Activated CD4-positive, alpha-beta T cell treated with anti-CD3 and anti-CD28 coated beads, Interleukin-2, amount 10 ng/mL, durations not matched to agents 24 days and 14 days (primary cell): ENCODE results near the gene SLC18A3. TPM values are rescaled to one million over a fixed set of nuclear protein-coding genes. Genes with fewer than 3 reads are reported as not detected.

Experiments
- DNase-seq: peaks from one replicate; pipeline ENCODE4 v3.0.0; 2022
- H3K27ac Mint-ChIP-seq: one replicate; pipeline ENCODE4 v1.8.0; 2022; ENCODE audit warnings: mild to moderate bottlenecking, mixed read lengths
- H3K27me3 Mint-ChIP-seq: one replicate; pipeline ENCODE4 v1.8.0; 2022; ENCODE audit warnings: mixed read lengths
- H3K36me3 Mint-ChIP-seq: one replicate; pipeline ENCODE4 v1.8.0; 2022; ENCODE audit warnings: low read depth, mild to moderate bottlenecking, mixed read lengths
- H3K4me1 Mint-ChIP-seq: one replicate; pipeline ENCODE4 v1.8.0; 2021; ENCODE audit warnings: mixed read lengths
- H3K4me3 Mint-ChIP-seq: one replicate; pipeline ENCODE4 v1.8.0; 2022; ENCODE audit warnings: mild to moderate bottlenecking, moderate library complexity, mixed read lengths
- H3K9me3 Mint-ChIP-seq: one replicate; pipeline ENCODE4 v1.8.0; 2021; ENCODE audit warnings: mixed read lengths
- intact Hi-C: fragments of 100-400 bp; cut with micrococcal nuclease; formaldehyde crosslinking; loops from one replicate; pipeline ENCODE4 v1.15.1; 2023
- total RNA-seq: library from RNA; stranded (reverse); gene quantifications from 2 replicates; pipeline ENCODE4 v1.2.3, GENCODE V29; 2022

SLC18A3 gene
- total RNA-seq, 1 donor from 2014 or later = not detected

DNA sequence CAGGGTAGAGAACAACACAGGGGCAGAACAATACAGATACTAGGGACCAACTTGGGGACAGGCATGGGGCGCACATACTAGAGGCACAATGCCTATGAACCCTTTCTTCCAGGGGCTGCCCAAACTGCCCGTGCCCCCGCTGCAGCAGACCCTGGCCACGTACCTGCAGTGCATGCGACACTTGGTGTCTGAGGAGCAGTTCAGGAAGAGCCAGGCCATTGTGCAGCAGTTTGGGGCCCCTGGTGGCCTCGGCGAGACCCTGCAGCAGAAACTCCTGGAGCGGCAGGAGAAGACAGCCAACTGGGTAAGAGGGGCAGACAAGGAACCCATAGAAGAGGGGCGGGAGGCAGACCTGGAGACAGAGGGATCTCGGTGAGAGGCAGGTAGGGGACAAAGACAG is 9.5 kb downstream of the SLC18A3 start:
- Mint-ChIP-seq H3K27me3 (peaks cover 25% of the 10 kb centered on the region), H3K36me3 (no peaks in the 10 kb centered on the region), H3K27ac (no peak overlapping the region), H3K9me3 (no peaks in the 10 kb centered on the region), H3K4me1 (no peaks in the 10 kb centered on the region), H3K4me3 (no peak overlapping the region)
- no peak for DNase-seq
- intact Hi-C loops = loop anchor here (10.0 kb wide), 1 partner anchor 1375 kb away; no protein-coding TSS in a partner anchor

DNA sequence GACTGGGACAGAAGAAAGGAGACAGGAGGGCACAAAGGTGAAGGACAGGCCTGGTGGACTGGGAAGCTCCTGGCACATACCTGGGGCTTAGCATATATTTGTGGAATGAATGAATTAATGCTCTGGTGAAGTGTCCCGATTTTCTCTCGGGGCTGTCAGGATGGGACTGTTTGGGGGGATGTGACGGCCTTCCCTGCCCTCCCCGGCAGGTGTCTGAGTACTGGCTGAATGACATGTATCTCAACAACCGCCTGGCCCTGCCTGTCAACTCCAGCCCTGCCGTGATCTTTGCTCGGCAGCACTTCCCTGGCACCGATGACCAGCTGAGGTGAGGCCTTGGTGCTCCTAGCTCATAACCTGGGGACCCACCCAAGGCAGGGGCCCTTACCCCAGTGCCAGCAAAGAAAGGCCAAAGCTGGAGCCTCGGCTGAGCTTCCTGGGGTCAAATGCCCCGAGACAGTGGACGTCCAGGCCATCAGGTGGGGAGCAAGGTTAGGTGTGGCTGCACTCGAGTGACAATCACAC is 10.2 kb downstream of the SLC18A3 start:
- H3K36me3 Mint-ChIP-seq = no peaks in the 10 kb centered on the region
- DNase-seq = no peak
- no peaks in the 10 kb centered on the region for H3K4me1 Mint-ChIP-seq
- no peaks in the 10 kb centered on the region for H3K9me3 Mint-ChIP-seq
- H3K27ac Mint-ChIP-seq = no peak overlapping the region
- intact Hi-C loops = no loop called here
- peaks cover 19% of the 10 kb centered on the region for H3K27me3 Mint-ChIP-seq
- no peak overlapping the region for H3K4me3 Mint-ChIP-seq

GRCh38 chr10:49620841-49621378 is 10.8 kb downstream of the SLC18A3 start:
- Mint-ChIP-seq H3K27me3 (peaks cover 13% of the 10 kb centered on the region), H3K4me3 (no peak overlapping the region), H3K9me3 (no peaks in the 10 kb centered on the region), H3K4me1 (no peaks in the 10 kb centered on the region), H3K27ac (no peak overlapping the region), H3K36me3 (no peaks in the 10 kb centered on the region)
- intact Hi-C loops = no loop called here
- DNase-seq = no peak

DNA sequence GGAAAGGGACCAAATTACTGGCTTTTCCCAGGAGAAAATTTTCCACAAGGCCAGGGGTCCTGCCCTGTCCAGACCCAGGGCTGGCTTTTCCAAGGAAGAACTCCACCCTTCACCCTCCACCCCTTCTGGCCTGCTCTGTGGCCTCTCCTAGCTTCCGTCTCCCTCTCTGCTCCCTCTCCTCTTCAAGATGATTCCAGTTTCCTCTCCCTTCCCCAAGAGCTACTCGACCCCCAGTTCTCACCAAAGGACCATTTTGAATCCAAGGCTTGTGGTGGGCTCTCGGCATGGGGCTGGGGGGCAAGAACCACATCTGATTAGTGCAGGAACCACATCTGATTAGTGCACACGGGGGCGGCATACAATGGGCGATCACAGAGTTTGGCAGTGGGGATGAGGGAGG is 11.5 kb downstream of the SLC18A3 start:
- no peaks in the 10 kb centered on the region for H3K36me3 Mint-ChIP-seq
- DNase-seq = no peak
- H3K27me3 Mint-ChIP-seq = peaks cover 12% of the 10 kb centered on the region
- H3K4me3 Mint-ChIP-seq = no peak overlapping the region
- H3K4me1 Mint-ChIP-seq = no peaks in the 10 kb centered on the region
- H3K9me3 Mint-ChIP-seq = no peaks in the 10 kb centered on the region
- intact Hi-C loops = no loop called here
- no peak overlapping the region for H3K27ac Mint-ChIP-seq

GRCh38 chr10:49622426-49623425 is 12.6 kb downstream of the SLC18A3 start:
- peaks cover 12% of the 10 kb centered on the region for H3K27me3 Mint-ChIP-seq
- no peaks in the 10 kb centered on the region for H3K9me3 Mint-ChIP-seq
- H3K36me3 Mint-ChIP-seq = no peaks in the 10 kb centered on the region
- no peak overlapping the region for H3K27ac Mint-ChIP-seq
- DNase-seq = no peak
- intact Hi-C loops = no loop called here
- H3K4me3 Mint-ChIP-seq = no peak overlapping the region
- no peaks in the 10 kb centered on the region for H3K4me1 Mint-ChIP-seq

- H3K9me3 Mint-ChIP-seq = no peaks in the 10 kb centered on the region
- H3K27me3 Mint-ChIP-seq = no peaks in the 10 kb centered on the region
- no peaks in the 10 kb centered on the region for H3K36me3 Mint-ChIP-seq
- no peak overlapping the region for H3K27ac Mint-ChIP-seq
- intact Hi-C loops = no loop called here
- no peak for DNase-seq
- no peaks in the 10 kb centered on the region for H3K4me1 Mint-ChIP-seq
- H3K4me3 Mint-ChIP-seq = no peak overlapping the region
These were observed 14.5 kb downstream of the SLC18A3 start for GRCh38 chr10:49624629-49625028.

GRCh38 chr10:49625411-49625810 is 15.3 kb downstream of the SLC18A3 start:
- Mint-ChIP-seq H3K36me3 (no peaks in the 10 kb centered on the region), H3K27ac (no peak overlapping the region), H3K4me3 (no peak overlapping the region), H3K27me3 (no peaks in the 10 kb centered on the region), H3K9me3 (no peaks in the 10 kb centered on the region), H3K4me1 (no peaks in the 10 kb centered on the region)
- no peak for DNase-seq
- intact Hi-C loops = no loop called here

GRCh38 chr10:49627038-49627437 is 16.9 kb downstream of the SLC18A3 start:
- H3K4me3 Mint-ChIP-seq = no peak overlapping the region
- intact Hi-C loops = no loop called here
- H3K27me3 Mint-ChIP-seq = no peaks in the 10 kb centered on the region
- no peaks in the 10 kb centered on the region for H3K36me3 Mint-ChIP-seq
- H3K9me3 Mint-ChIP-seq = no peaks in the 10 kb centered on the region
- H3K4me1 Mint-ChIP-seq = no peaks in the 10 kb centered on the region
- H3K27ac Mint-ChIP-seq = no peak overlapping the region
- DNase-seq = no peak

- H3K27me3 Mint-ChIP-seq = no peaks in the 10 kb centered on the region
These were observed 17.6 kb downstream of the SLC18A3 start for GRCh38 chr10:49627644-49628247.

DNA sequence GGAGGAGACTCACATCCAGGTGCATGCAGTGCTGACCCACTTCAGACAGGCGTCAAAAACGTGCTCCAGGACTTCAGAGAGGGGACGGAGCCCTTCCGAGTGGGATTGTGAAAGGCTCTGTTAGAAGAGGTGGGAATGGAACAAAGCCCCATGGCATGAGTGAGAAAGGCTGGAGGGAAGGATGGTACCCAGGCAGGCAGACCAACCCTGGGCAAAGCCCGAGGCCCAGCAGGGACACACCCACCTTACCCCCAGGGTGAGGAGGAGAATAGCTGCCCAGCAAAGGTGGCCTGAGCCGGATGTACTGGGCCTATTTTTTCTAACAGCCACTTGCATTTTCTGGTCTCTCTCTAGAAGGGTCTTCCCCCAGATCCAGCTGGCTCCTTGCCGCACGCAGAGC is 18.5 kb downstream of the SLC18A3 start:
- intact Hi-C loops = no loop called here
- no peaks in the 10 kb centered on the region for H3K27me3 Mint-ChIP-seq
- no peaks in the 10 kb centered on the region for H3K9me3 Mint-ChIP-seq
- no peak for DNase-seq
- H3K4me3 Mint-ChIP-seq = no peak overlapping the region
- H3K27ac Mint-ChIP-seq = no peak overlapping the region
- no peaks in the 10 kb centered on the region for H3K4me1 Mint-ChIP-seq
- no peaks in the 10 kb centered on the region for H3K36me3 Mint-ChIP-seq

More at GRCh38 chr10:49627644-49628247, 17.6 kb downstream of the SLC18A3 start:
- intact Hi-C loops = no loop called here
- Mint-ChIP-seq H3K4me3 (no peak overlapping the region), H3K9me3 (no peaks in the 10 kb centered on the region), H3K27ac (no peak overlapping the region), H3K4me1 (no peaks in the 10 kb centered on the region), H3K36me3 (no peaks in the 10 kb centered on the region)
- no peak for DNase-seq

- no peaks in the 10 kb centered on the region for H3K27me3 Mint-ChIP-seq
- no peaks in the 10 kb centered on the region for H3K36me3 Mint-ChIP-seq
- intact Hi-C loops = no loop called here
- no peak overlapping the region for H3K4me3 Mint-ChIP-seq
- no peak for DNase-seq
- H3K9me3 Mint-ChIP-seq = no peaks in the 10 kb centered on the region
- no peaks in the 10 kb centered on the region for H3K4me1 Mint-ChIP-seq
- no peak overlapping the region for H3K27ac Mint-ChIP-seq
These were observed 19.3 kb downstream of the SLC18A3 start for GRCh38 chr10:49629431-49629881.

DNA sequence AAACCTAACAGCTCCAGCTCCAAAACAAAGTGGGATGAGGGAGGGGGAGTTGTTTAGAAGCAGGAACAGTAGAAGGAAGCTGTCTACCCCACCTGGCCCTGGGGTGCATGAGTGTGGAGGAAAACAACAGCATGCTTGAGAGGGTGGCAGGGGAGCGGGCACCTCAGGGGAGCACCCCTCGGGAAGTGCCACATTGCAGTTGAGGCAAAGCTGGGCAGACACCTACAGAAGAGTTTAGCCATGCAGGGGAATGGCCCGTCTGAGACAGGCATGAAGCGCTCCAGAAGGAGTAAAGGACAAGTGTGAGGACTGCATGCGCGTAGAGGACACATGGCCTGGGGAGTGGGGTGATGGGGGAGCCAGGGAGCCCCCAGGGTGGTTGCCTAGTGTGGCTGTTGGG is 21.9 kb downstream of the SLC18A3 start:
- no peak overlapping the region for H3K27ac Mint-ChIP-seq
- H3K27me3 Mint-ChIP-seq = peaks cover 11% of the 10 kb centered on the region
- no peak overlapping the region for H3K4me3 Mint-ChIP-seq
- no peaks in the 10 kb centered on the region for H3K9me3 Mint-ChIP-seq
- H3K4me1 Mint-ChIP-seq = no peaks in the 10 kb centered on the region
- H3K36me3 Mint-ChIP-seq = no peaks in the 10 kb centered on the region
- DNase-seq = no peak
- intact Hi-C loops = no loop called here

- peaks cover 18% of the 10 kb centered on the region for H3K27me3 Mint-ChIP-seq
- H3K9me3 Mint-ChIP-seq = no peaks in the 10 kb centered on the region
These were observed 22.6 kb downstream of the SLC18A3 start for GRCh38 chr10:49632406-49633317.

More at GRCh38 chr10:49632406-49633317, 22.6 kb downstream of the SLC18A3 start:
- no peak overlapping the region for H3K27ac Mint-ChIP-seq
- intact Hi-C loops = no loop called here
- no peak for DNase-seq
- no peak overlapping the region for H3K4me3 Mint-ChIP-seq
- H3K4me1 Mint-ChIP-seq = no peaks in the 10 kb centered on the region
- no peaks in the 10 kb centered on the region for H3K36me3 Mint-ChIP-seq
